PC-3 (cell line): ENCODE measurements around the gene RGS3. TPM values are rescaled to one million over a fixed set of nuclear protein-coding genes. Genes with fewer than 3 reads are reported as not detected.

Source experiments
- ATAC-seq: fragments of 200-7000 bp; cut with Tn5 transposase; 2 replicates; pipeline ENCODE4 v1.9.1; 2020; ENCODE audit warnings: mild to moderate bottlenecking, moderate library complexity
- BruUV-seq: library from RNA; stranded (reverse); fragments of 400-500 nt; replicated peaks from 2 replicates; lab custom pipeline; 2021; lab: Mats Ljungman, UMichigan
- CTCF ChIA-PET: fragments of 300-600 bp; sonication (Branson Sonifier 250); formaldehyde crosslinking; loops from one replicate; lab custom pipeline; 2022; ENCODE audit warnings: antibody characterized with exemption; lab: Charles Lee
- POLR2A ChIA-PET: fragments of 300-600 bp; sonication (Branson Sonifier 250); formaldehyde crosslinking; loops from one replicate; lab custom pipeline; 2022; ENCODE audit warnings: antibody characterized with exemption; ENCODE audit not compliant: unreplicated experiment; lab: Charles Lee
- DNase-seq: peaks from one replicate; pipeline ENCODE4 v3.0.0-alpha.2; 2015
- H2AFZ ChIP-seq: fragments of 300-600 bp; sonication (generic); 2 replicates; pipeline ENCODE4 v1.6.0; 2016; ENCODE audit warnings: antibody characterized with exemption, low read length
- H3F3A ChIP-seq: fragments of 300-600 bp; sonication (generic); one replicate; pipeline ENCODE4 v1.6.0; 2017; ENCODE audit warnings: antibody characterized with exemption, low read length, control low read depth, mild to moderate bottlenecking; ENCODE audit not compliant: unreplicated experiment
- H3K27ac ChIP-seq: fragments of 300-600 bp; sonication (generic); 2 replicates; pipeline ENCODE4 v1.5.1; 2016; ENCODE audit warnings: mild to moderate bottlenecking, low read length
- H3K27me3 ChIP-seq: fragments of 300-600 bp; sonication (generic); 2 replicates; pipeline ENCODE4 v1.6.1; 2016; ENCODE audit warnings: low read length, mixed read lengths
- H3K36me3 ChIP-seq: fragments of 300-600 bp; sonication (generic); 2 replicates; pipeline ENCODE4 v1.6.1; 2016; ENCODE audit warnings: low read depth, mixed run types, low read length, mixed read lengths
- H3K4me1 ChIP-seq: fragments of 300-600 bp; sonication (generic); 2 replicates; pipeline ENCODE4 v1.5.1; 2016; ENCODE audit warnings: low read length; ENCODE audit not compliant: insufficient read depth
- H3K4me2 ChIP-seq: fragments of 300-600 bp; sonication (generic); 2 replicates; pipeline ENCODE4 v1.6.0; 2016; ENCODE audit warnings: low read length
- H3K4me3 ChIP-seq: fragments of 300-600 bp; sonication (generic); 2 replicates; pipeline ENCODE4 v1.5.1; 2016; ENCODE audit warnings: mild to moderate bottlenecking, low read length, mixed read lengths
- H3K79me2 ChIP-seq: fragments of 300-600 bp; sonication (generic); 2 replicates; pipeline ENCODE4 v1.6.1; 2017; ENCODE audit warnings: low read length, mixed read lengths
- H3K9ac ChIP-seq: fragments of 300-600 bp; sonication (generic); 2 replicates; pipeline ENCODE4 v1.6.0; 2016; ENCODE audit warnings: mild to moderate bottlenecking, low read length
- H3K9me2 ChIP-seq: fragments of 300-600 bp; sonication (generic); replicated peaks from 2 replicates; pipeline ENCODE4 v1.6.1; 2016; ENCODE audit warnings: mixed run types, low read length, mixed read lengths
- H3K9me3 ChIP-seq: fragments of 300-600 bp; sonication (generic); 2 replicates; pipeline ENCODE4 v1.6.1; 2016; ENCODE audit warnings: low read length, mixed read lengths
- H4K20me1 ChIP-seq: fragments of 300-600 bp; sonication (generic); 2 replicates; pipeline ENCODE4 v1.6.1; 2016; ENCODE audit warnings: low read length, mixed read lengths
- EZH2 ChIP-seq: fragments of 300-600 bp; sonication (generic); IDR thresholded peaks from one replicate; pipeline ENCODE4 v1.6.1; 2017; ENCODE audit warnings: antibody characterized with exemption, mild to moderate bottlenecking, low read length; ENCODE audit not compliant: unreplicated experiment
- EZH2phosphoT487 ChIP-seq: fragments of 300-600 bp; sonication (generic); IDR thresholded peaks from 2 replicates; pipeline ENCODE4 v1.6.1; 2018; ENCODE audit warnings: mild to moderate bottlenecking, antibody characterized with exemption, low read length, borderline replicate concordance
- intact Hi-C: fragments of 100-400 bp; cut with micrococcal nuclease; formaldehyde crosslinking; loops from 2 replicates; pipeline ENCODE4 v1.9.0; 2023
- total RNA-seq: library from RNA; depleted of rRNA; stranded (reverse); fragments of >200 nt; gene quantifications from 2 replicates; pipeline ENCODE4 v1.2.3, GENCODE V29; 2014
- TF ChIP-seq, protein P1 (sequence below): fragments of 300-600 bp; sonication (generic); conservative IDR thresholded peaks from 2 replicates; pipeline ENCODE4 v1.5.1; 2017; ENCODE audit warnings: antibody characterized with exemption, low read depth, mild to moderate bottlenecking, low read length

The RGS3 gene
- total RNA-seq, 1 experiment from 2014 or later = 26.3 TPM

DNA sequence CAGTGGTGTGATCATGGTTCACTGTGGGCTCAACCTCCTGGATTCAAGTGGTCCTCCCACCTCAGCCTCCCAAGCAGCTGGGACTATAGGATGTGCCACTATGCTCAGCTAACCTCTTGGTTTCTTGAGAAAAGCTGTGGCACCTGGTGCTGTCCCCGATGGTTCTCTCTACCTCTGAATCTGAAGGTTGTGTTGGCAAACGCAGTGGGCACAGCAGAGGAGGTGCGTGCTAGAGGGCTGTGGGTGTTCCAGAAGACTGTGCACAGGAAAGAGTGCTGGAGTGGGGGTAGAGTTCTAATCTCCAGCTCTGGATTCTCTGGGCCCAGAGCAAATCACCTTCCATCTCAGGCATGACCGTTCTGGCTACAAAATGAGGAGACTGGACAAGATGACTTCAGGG lies 12.5 kb downstream of the RGS3 start:
- H3F3A ChIP-seq = no peaks in the 10 kb centered on the region
- ChIA-PET POLR2A (no interaction called here), CTCF (no interaction called here)
- no peak overlapping the region for H3K4me2 ChIP-seq
- no peak overlapping the region for H2AFZ ChIP-seq
- H3K36me3 ChIP-seq = no peaks in the 10 kb centered on the region
- no peak overlapping the region for H3K4me3 ChIP-seq
- no TSS peak for BruUV-seq
- H3K9ac ChIP-seq = no peak overlapping the region
- no peak overlapping the region for H3K27ac ChIP-seq
- intact Hi-C loops = no loop called here
- no peaks in the 10 kb centered on the region for H3K9me2 ChIP-seq
- peaks cover 45% of the 10 kb centered on the region for H3K79me2 ChIP-seq
- TF ChIP-seq, protein P1, sequence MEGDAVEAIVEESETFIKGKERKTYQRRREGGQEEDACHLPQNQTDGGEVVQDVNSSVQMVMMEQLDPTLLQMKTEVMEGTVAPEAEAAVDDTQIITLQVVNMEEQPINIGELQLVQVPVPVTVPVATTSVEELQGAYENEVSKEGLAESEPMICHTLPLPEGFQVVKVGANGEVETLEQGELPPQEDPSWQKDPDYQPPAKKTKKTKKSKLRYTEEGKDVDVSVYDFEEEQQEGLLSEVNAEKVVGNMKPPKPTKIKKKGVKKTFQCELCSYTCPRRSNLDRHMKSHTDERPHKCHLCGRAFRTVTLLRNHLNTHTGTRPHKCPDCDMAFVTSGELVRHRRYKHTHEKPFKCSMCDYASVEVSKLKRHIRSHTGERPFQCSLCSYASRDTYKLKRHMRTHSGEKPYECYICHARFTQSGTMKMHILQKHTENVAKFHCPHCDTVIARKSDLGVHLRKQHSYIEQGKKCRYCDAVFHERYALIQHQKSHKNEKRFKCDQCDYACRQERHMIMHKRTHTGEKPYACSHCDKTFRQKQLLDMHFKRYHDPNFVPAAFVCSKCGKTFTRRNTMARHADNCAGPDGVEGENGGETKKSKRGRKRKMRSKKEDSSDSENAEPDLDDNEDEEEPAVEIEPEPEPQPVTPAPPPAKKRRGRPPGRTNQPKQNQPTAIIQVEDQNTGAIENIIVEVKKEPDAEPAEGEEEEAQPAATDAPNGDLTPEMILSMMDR = no peak
- TF ChIP-seq EZH2 (no peak), EZH2phosphoT487 (no peak)
- H3K27me3 ChIP-seq = no peaks in the 10 kb centered on the region
- no peaks in the 10 kb centered on the region for H4K20me1 ChIP-seq
- H3K4me1 ChIP-seq = no peaks in the 10 kb centered on the region
- H3K9me3 ChIP-seq = no peaks in the 10 kb centered on the region
- no peak for ATAC-seq
- DNase-seq = no peak

DNA sequence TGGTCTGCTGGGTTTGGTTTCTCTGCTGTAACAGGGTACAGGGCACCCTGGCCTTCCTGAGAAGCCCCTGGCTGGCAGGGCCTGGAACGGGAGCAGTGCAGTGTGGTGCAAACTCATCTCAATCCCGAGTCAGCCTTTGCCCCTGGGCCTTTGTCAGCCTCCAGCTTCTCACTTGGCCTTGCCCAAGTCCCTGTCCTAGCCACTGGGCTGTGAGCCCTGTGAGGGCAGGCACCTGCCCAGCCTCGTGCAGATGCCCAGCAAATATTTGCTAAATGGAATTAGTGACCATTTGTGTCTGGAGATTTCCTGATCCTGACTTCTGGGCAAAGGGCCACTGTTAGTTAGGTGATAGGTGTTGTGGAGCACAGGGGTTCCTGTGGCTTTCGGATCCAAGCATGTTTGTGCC lies 13.0 kb downstream of the RGS3 start:
- intact Hi-C loops = no loop called here
- no peaks in the 10 kb centered on the region for H3K9me3 ChIP-seq
- H3K79me2 ChIP-seq = peaks cover 40% of the 10 kb centered on the region
- no peaks in the 10 kb centered on the region for H4K20me1 ChIP-seq
- no peak for ATAC-seq
- no peak overlapping the region for H2AFZ ChIP-seq
- no peaks in the 10 kb centered on the region for H3F3A ChIP-seq
- no TSS peak for BruUV-seq
- DNase-seq = no peak
- no peaks in the 10 kb centered on the region for H3K9me2 ChIP-seq
- no peak overlapping the region for H3K9ac ChIP-seq
- no peak overlapping the region for H3K27ac ChIP-seq
- TF ChIP-seq EZH2phosphoT487 (no peak), EZH2 (no peak)
- TF ChIP-seq, protein P1 = no peak
- CTCF ChIA-PET = no interaction called here
- H3K27me3 ChIP-seq = no peaks in the 10 kb centered on the region
- POLR2A ChIA-PET = no interaction called here
- no peaks in the 10 kb centered on the region for H3K36me3 ChIP-seq
- no peaks in the 10 kb centered on the region for H3K4me1 ChIP-seq
- H3K4me3 ChIP-seq = no peak overlapping the region
- H3K4me2 ChIP-seq = no peak overlapping the region

DNA sequence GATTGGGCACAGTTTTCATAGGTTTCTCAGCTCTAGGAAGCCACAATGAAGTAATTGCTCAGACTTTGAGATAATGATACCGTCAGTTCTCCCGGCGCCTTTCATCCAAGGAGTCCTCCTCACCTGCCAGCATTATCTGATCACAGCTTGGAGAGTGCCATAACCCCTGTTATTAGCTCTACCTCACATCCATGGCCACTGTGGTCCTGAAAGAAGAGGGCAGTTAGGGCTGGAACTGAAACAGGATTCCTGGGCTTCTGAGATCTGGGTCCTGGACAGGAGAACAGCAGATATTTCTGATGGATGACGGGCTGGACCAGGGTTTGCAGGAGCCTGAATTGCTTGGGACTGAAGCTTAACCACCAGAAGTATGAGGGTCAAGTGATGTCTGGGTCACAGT lies 13.5 kb downstream of the RGS3 start:
- no peaks in the 10 kb centered on the region for H3K36me3 ChIP-seq
- H3K79me2 ChIP-seq = peaks cover 34% of the 10 kb centered on the region
- no peak overlapping the region for H3K4me2 ChIP-seq
- ChIA-PET POLR2A (no interaction called here), CTCF (no interaction called here)
- DNase-seq = no peak
- H2AFZ ChIP-seq = no peak overlapping the region
- intact Hi-C loops = no loop called here
- no peaks in the 10 kb centered on the region for H3K4me1 ChIP-seq
- no peak overlapping the region for H3K4me3 ChIP-seq
- H3K27me3 ChIP-seq = no peaks in the 10 kb centered on the region
- H3K9me3 ChIP-seq = no peaks in the 10 kb centered on the region
- no peaks in the 10 kb centered on the region for H3F3A ChIP-seq
- H4K20me1 ChIP-seq = no peaks in the 10 kb centered on the region
- no peaks in the 10 kb centered on the region for H3K9me2 ChIP-seq
- no peak for ATAC-seq
- H3K9ac ChIP-seq = no peak overlapping the region
- TF ChIP-seq, protein P1 = no peak
- TF ChIP-seq EZH2phosphoT487 (no peak), EZH2 (no peak)
- no peak overlapping the region for H3K27ac ChIP-seq
- no TSS peak for BruUV-seq
